Common myeloid progenitor, CD34-positive (primary cell): Measurements from ENCODE around the gene TMSB4Y. TPM values are rescaled to one million over a fixed set of nuclear protein-coding genes. Genes with fewer than 3 reads are reported as not detected.

Experiments used
- CTCF ChIA-PET: fragments of 350-600 bp; sonication (Branson Sonifier 250); formaldehyde crosslinking; loops from one replicate; lab custom pipeline; 2021; ENCODE audit warnings: antibody characterized with exemption; lab: Charles Lee
- POLR2A ChIA-PET: fragments of 350-600 bp; sonication (Branson Sonifier 250); formaldehyde crosslinking; loops from one replicate; lab custom pipeline; 2021; ENCODE audit warnings: antibody characterized with exemption; lab: Charles Lee
- DNase-seq, 3 donors: peaks; one replicate each; pipeline versions ENCODE4 v3.0.0 to v3.0.0-alpha.2; 2013
- H3K27ac ChIP-seq, 2 experiments: 1 replicate in 1 of 2; 2 replicates in 1 of 2; pipeline ENCODE4 v1.7.0; 2013; ENCODE audit warnings: inconsistent platforms in 2 of 2, low read length in 2 of 2, mild to moderate bottlenecking in 2 of 2, low read depth in 1 of 2, moderate library complexity in 1 of 2; ENCODE audit not compliant: severe bottlenecking in 2 of 2, insufficient read depth in 1 of 2, poor library complexity in 1 of 2
- H3K27me3 ChIP-seq, 5 experiments: replicated peaks in 2 of 5; 1 replicate in 3 of 5; 2 replicates in 2 of 5; pipeline versions ENCODE4 v1.6.1 to v1.7.0; 2013; ENCODE audit warnings: low read length in 4 of 5, mild to moderate bottlenecking in 2 of 5, moderate library complexity in 2 of 5, inconsistent platforms in 1 of 5; ENCODE audit not compliant: insufficient read depth in 5 of 5, control insufficient read depth in 4 of 5
- H3K36me3 ChIP-seq, 4 experiments: 1 replicate in 2 of 4; 2 replicates in 2 of 4; pipeline versions ENCODE4 v1.6.1 to v1.7.0; 2013; ENCODE audit warnings: low read length in 3 of 4, control low read depth in 1 of 4, mild to moderate bottlenecking in 1 of 4; ENCODE audit not compliant: control insufficient read depth in 4 of 4, insufficient read depth in 4 of 4
- H3K4me1 ChIP-seq, 4 experiments: 1 replicate in 3 of 4; 2 replicates in 1 of 4; pipeline versions ENCODE4 v1.6.1 to v1.7.1; 2013; ENCODE audit warnings: low read length in 3 of 4, mild to moderate bottlenecking in 3 of 4, control low read depth in 1 of 4, inconsistent platforms in 1 of 4, moderate library complexity in 1 of 4; ENCODE audit not compliant: control insufficient read depth in 4 of 4, insufficient read depth in 4 of 4; ENCODE audit errors: control extremely low read depth in 1 of 4
- H3K4me3 ChIP-seq, 7 experiments: 1 replicate in 4 of 7; 2 replicates in 3 of 7; pipeline versions ENCODE4 v1.5.1 to v1.7.0; 2013; ENCODE audit warnings: mild to moderate bottlenecking in 7 of 7, low read length in 6 of 7, moderate library complexity in 6 of 7, inconsistent platforms in 2 of 7, low read depth in 2 of 7, control low read depth in 1 of 7; ENCODE audit not compliant: insufficient read depth in 4 of 7, control insufficient read depth in 1 of 7; ENCODE audit errors: extremely low read depth in 1 of 7
- H3K9me3 ChIP-seq, 5 experiments: 1 replicate in 4 of 5; 2 replicates in 1 of 5; pipeline versions ENCODE4 v1.6.1 to v1.7.1; 2013; ENCODE audit warnings: low read length in 4 of 5, mild to moderate bottlenecking in 2 of 5, inconsistent platforms in 1 of 5, low read depth in 1 of 5, moderate library complexity in 1 of 5; ENCODE audit not compliant: control insufficient read depth in 4 of 5, insufficient read depth in 2 of 5; ENCODE audit errors: control extremely low read depth in 1 of 5
- WGBS: methylation state at CpG from one replicate; pipeline ENCODE4 v1.1.5; 2013; ENCODE audit not compliant: insufficient coverage; 5-methylcytosine and 5-hydroxymethylcytosine counted together
- polyA plus RNA-seq: library from polyadenylated mRNA; unstranded; fragments of 120-200 nt; gene quantifications from one replicate; pipeline ENCODE4 v1.2.1, GENCODE V29; 2013

Gene TMSB4Y
- polyA plus RNA-seq, result not detected

DNA sequence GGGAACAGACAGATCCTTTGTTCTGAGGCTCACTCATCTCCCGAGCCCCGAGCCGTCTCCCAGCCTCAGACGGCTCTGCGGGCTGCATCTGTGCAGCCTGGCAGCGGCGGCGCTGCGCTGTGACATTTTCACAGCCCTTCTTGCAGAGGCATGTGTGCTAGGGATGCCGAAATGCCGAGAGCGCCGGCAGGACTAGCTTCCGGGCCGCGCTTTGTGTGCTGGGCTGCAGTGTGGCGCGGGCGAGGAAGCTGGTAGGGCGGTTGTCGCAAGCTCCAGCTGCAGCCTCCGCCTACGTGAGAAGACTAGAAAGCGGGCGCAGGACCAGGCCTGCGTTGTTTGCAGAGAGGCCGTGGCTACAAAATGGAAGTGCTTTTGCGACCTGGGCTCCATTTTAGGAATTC, at the start of gene TMSB4Y:
TSS of gene TMSB4Y (plus strand) at position 332 of the 401 bp plus-strand sequence.
- no peaks in the 10 kb centered on the region for H3K27me3 ChIP-seq
- ChIA-PET POLR2A (no interaction called here), CTCF (no interaction called here)
- H3K4me1 ChIP-seq, result peaks cover 0 to 12% (median 0%) of the 10 kb centered on the region in 4 experiments
- H3K4me3 ChIP-seq, result peak within 1 kb of the TSS in 3 of 7 experiments; percentile 41 to 85 (median 74)
- no peaks in the 10 kb centered on the region for H3K36me3 ChIP-seq
- no peaks in the 10 kb centered on the region for H3K9me3 ChIP-seq
- DNase-seq, result peak in 1 of 3 donors; percentile 87
- WGBS, result no CpG with 5 or more reads among the region's 28 CpGs
- no peak within 1 kb of the TSS for H3K27ac ChIP-seq

DNA sequence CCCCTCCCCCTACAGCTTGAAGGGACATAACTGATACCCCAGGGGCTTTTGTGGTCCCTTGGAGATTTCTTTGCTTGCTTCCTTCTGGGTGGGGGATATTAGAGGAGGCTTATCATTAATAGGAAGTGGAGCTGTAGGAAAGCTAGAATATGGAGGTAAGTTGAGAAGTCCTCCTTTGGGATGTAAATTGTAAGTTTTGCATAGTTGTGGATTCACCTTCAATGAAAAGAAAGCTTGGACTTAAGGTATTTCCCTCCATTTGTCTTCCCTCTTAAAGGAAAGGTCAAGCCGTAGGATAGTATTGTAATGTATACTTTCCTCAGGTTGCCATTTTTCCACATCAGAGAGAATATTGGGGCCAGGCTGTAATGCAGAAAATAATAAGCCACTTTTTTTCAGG, 39.5 kb upstream of the TMSB4Y start:
- no peaks in the 10 kb centered on the region for H3K4me1 ChIP-seq
- H3K27me3 ChIP-seq, result no peaks in the 10 kb centered on the region
- H3K36me3 ChIP-seq, result no peaks in the 10 kb centered on the region
- no CpG with 5 or more reads among the region's 1 CpG for WGBS
- DNase-seq, result no peak
- CTCF ChIA-PET, result no interaction called here
- no peaks in the 10 kb centered on the region for H3K9me3 ChIP-seq
- H3K4me3 ChIP-seq, result no peak overlapping the region
- POLR2A ChIA-PET, result no interaction called here
- no peak overlapping the region for H3K27ac ChIP-seq

DNA sequence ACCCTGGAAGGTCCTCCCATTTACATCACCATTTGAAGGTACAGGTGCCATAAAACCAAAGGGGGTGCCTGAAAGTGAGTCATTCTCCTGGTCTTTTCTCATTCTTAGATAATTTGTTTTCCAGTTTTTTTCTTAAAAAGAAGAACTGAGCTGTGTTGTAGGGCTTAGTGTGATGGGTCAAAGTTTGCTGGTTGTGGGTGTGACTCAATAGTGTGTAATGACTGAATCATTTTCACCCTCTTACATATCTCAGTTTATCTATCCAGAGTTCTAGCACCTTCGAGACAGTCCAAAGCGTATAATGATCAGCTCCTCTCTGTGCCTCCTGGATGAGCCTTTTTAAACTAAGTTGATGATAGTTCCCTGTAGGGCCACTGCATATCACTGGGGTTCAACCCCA, 32.6 kb upstream of the TMSB4Y start:
- Histone ChIP-seq H3K36me3 (no peaks in the 10 kb centered on the region), H3K27ac (no peak overlapping the region), H3K9me3 (peaks cover 0 to 5% (median 0%) of the 10 kb centered on the region in 5 experiments), H3K4me1 (no peaks in the 10 kb centered on the region), H3K27me3 (no peaks in the 10 kb centered on the region), H3K4me3 (no peak overlapping the region)
- CTCF ChIA-PET, result no interaction called here
- no peak for DNase-seq
- WGBS, result no CpG with 5 or more reads among the region's 2 CpGs
- POLR2A ChIA-PET, result no interaction called here

DNA sequence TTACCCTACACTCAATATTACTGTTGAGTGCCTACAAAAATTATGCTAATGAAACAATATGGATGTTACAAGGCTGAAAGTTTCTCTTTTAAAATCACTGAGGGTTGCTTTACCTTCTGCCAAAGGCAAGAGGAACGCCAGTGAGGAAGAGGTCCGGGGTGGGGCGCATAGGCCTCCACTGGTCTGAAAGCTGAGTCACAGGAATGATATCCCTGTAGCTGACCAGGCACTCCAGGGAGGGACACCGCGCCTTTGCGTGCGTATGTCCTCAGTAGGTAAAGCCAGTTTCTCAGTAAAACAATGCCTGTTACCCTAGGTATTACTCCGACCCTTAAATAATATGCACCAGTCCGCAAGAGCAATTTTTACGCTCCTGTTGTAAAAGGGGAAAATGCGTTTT, 1.4 kb upstream of the TMSB4Y start:
- WGBS, result no CpG with 5 or more reads among the region's 11 CpGs
- no peak for DNase-seq
- no peaks in the 10 kb centered on the region for H3K27me3 ChIP-seq
- H3K36me3 ChIP-seq, result no peaks in the 10 kb centered on the region
- H3K4me1 ChIP-seq, result peaks cover 0 to 12% (median 0%) of the 10 kb centered on the region in 4 experiments
- ChIA-PET CTCF (no interaction called here), POLR2A (no interaction called here)
- no peak overlapping the region for H3K27ac ChIP-seq
- no peak overlapping the region for H3K4me3 ChIP-seq
- H3K9me3 ChIP-seq, result no peaks in the 10 kb centered on the region

DNA sequence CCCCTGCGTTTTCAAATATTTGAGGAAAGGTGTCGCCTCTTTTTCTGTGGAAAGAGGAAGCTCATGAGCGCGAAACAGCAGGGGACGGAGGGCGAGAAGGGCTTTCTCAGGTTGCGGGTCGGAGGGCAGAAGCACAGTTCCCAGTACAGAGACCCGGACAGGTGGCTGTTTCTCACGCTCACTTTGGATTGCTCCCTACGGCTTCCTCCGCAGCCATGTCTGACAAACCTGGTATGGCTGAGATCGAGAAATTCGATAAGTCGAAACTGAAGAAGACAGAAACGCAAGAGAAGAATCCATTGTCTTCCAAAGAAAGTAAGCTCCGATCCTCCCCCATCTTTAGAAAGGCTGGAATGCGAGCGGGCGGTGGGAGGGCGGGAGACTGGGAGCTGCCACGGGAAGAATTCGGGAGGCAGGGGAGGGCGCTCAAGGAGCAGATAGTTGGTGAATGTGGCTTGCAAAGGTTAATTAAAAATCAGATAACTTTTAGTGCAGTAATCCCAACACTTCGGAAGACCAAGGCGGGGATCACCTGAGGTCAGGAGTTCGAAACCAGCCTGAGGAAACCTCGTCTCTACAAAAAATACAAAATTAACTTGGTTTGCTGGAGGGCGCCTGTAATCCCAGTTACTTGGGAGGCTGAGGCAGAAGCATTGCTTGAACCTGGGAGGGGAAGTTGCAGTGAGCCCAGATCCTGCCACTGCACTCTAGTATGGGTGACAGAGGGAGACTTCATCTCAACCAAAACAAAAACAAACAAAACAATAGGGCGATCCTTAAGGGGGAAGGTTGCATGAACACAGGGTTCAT, 627 bp downstream of the TMSB4Y start:
- Histone ChIP-seq H3K4me1 (peaks cover 0 to 12% (median 0%) of the 10 kb centered on the region in 4 experiments), H3K27me3 (no peaks in the 10 kb centered on the region), H3K4me3 (peak overlapping the region in 3 of 7 experiments; percentile 41 to 85 (median 74)), H3K36me3 (no peaks in the 10 kb centered on the region), H3K27ac (no peak overlapping the region), H3K9me3 (no peaks in the 10 kb centered on the region)
- ChIA-PET POLR2A (no interaction called here), CTCF (interaction anchor here (1.1 to 2.1 kb wide), 2 partner anchors 10 to 34 kb away, joined by 3 to 5 read pairs; no protein-coding TSS in a partner anchor)
- no CpG with 5 or more reads among the region's 30 CpGs for WGBS
- DNase-seq, result peak in 1 of 3 donors; percentile 60

DNA sequence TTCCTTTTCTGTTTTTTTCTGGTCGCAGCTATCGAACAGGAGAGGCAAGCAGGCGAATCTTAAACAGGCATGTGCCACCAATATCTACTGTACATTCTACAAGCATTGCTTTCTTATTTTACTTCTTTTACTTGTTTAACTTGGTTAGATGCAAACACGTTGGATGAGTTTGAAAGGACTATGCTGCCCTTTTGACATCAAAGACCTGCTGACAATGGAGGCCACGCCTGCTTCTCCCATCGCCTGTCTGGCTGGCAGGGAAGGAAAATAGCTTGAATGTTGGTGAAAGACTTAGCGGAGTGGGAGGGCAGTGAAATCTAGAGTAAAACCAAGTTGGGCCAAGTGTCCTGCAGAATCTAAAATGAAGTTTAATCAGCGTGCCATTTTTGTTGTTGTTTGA, 1.5 kb downstream of the TMSB4Y start:
- peak overlapping the region in 2 of 7 experiments; percentile 74 to 85 for H3K4me3 ChIP-seq
- DNase-seq, result peak in 1 of 3 donors; percentile 17
- no peaks in the 10 kb centered on the region for H3K9me3 ChIP-seq
- no CpG with 5 or more reads among the region's 8 CpGs for WGBS
- ChIA-PET POLR2A (interaction anchor here (0.7 kb wide), 1 partner anchor 367 kb away, joined by 3 read pairs; no protein-coding TSS in a partner anchor), CTCF (interaction anchor here (2.1 kb wide), 1 partner anchor 33 kb away, joined by 5 read pairs; no protein-coding TSS in a partner anchor)
- H3K27ac ChIP-seq, result no peak overlapping the region
- H3K4me1 ChIP-seq, result peaks cover 0 to 12% (median 0%) of the 10 kb centered on the region in 4 experiments
- H3K27me3 ChIP-seq, result no peaks in the 10 kb centered on the region
- no peaks in the 10 kb centered on the region for H3K36me3 ChIP-seq

DNA sequence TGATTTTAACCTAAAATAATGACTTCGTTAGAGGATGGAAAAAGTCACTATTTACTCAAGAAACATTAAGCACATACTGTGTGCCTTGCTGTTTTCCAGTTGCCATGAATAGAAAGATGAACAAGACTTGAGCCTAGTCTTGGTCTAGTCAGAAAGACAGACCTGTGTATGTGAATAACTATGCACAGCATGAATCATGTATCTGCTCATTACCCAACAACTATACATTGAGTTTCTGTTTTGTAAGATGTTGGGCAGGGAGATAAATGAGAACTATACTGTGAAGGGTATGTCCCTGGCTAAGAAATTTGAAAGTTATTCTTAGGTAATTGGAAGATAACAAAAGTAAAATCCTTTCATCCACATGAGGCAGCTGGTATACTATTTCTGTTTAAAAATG, 4.3 kb downstream of the TMSB4Y start:
- peaks cover 0 to 12% (median 0%) of the 10 kb centered on the region in 4 experiments for H3K4me1 ChIP-seq
- CTCF ChIA-PET, result no interaction called here
- no peaks in the 10 kb centered on the region for H3K36me3 ChIP-seq
- no CpG with 5 or more reads among the region's 1 CpG for WGBS
- no peak for DNase-seq
- no peak overlapping the region for H3K4me3 ChIP-seq
- H3K9me3 ChIP-seq, result no peaks in the 10 kb centered on the region
- H3K27ac ChIP-seq, result no peak overlapping the region
- POLR2A ChIA-PET, result no interaction called here
- no peaks in the 10 kb centered on the region for H3K27me3 ChIP-seq
